GM19468 (cell line): ENCODE data around the gene KCNH2.

Source experiments
- ATAC-seq: cut with Tn5 transposase; IDR thresholded peaks from one replicate; pipeline ENCODE4 v1.9.1; 2021; ENCODE audit warnings: mild to moderate bottlenecking, moderate library complexity, moderate number of reproducible peaks; ENCODE audit not compliant: unreplicated experiment; ENCODE audit errors: extremely low read depth

The KCNH2 gene

GRCh38 chr7:150997817-150998216, 19.7 kb upstream of the KCNH2 start:
- ATAC-seq: no peak

- no peak for ATAC-seq
Measured at GRCh38 chr7:150997075-150997511, 19.0 kb upstream of the KCNH2 start.

- ATAC-seq: no peak
Measured at GRCh38 chr7:150996376-150997074, 18.4 kb upstream of the KCNH2 start.

GRCh38 chr7:150994838-150995510, 16.9 kb upstream of the KCNH2 start:
- ATAC-seq: no peak

- no peak for ATAC-seq
Measured at GRCh38 chr7:150994141-150994837, 16.2 kb upstream of the KCNH2 start.

- ATAC-seq: no peak
Measured at GRCh38 chr7:150993511-150993910, 15.4 kb upstream of the KCNH2 start.

GRCh38 chr7:150992833-150993302, 14.7 kb upstream of the KCNH2 start:
- no peak for ATAC-seq

- no peak for ATAC-seq
Measured at GRCh38 chr7:150992051-150992640, 14.0 kb upstream of the KCNH2 start.

GRCh38 chr7:150990416-150991186, 12.5 kb upstream of the KCNH2 start, which contains the start of gene NOS3:
Gene NOS3 (plus strand): TSS chr7:150991017. CDS start chr7:150993804, 2,787 bp downstream.
- no peak for ATAC-seq

GRCh38 chr7:150989456-150989855, 11.3 kb upstream of the KCNH2 start:
- no peak for ATAC-seq

GRCh38 chr7:150988230-150989226, 10.4 kb upstream of the KCNH2 start:
- no peak for ATAC-seq

- ATAC-seq: no peak
Measured at GRCh38 chr7:150986556-150986955, 8.4 kb upstream of the KCNH2 start.

GRCh38 chr7:150986099-150986512, 8.0 kb upstream of the KCNH2 start:
- ATAC-seq: no peak

- ATAC-seq: no peak
Measured at GRCh38 chr7:150983893-150984368, 5.8 kb upstream of the KCNH2 start.

- ATAC-seq: no peak
Measured at GRCh38 chr7:150982351-150982750, 4.2 kb upstream of the KCNH2 start.

GRCh38 chr7:150981644-150982043, 3.5 kb upstream of the KCNH2 start:
- ATAC-seq: no peak

- no peak for ATAC-seq
Measured at GRCh38 chr7:150980663-150981062, 2.5 kb upstream of the KCNH2 start.

- ATAC-seq: no peak
Measured at GRCh38 chr7:150979713-150980390, 1.7 kb upstream of the KCNH2 start.
